ENCODE data around the gene GRB7. TPM values are rescaled to one million over a fixed set of nuclear protein-coding genes. Genes with fewer than 3 reads are reported as not detected.

GRB7 gene
- total and polyA plus RNA-seq, 2 of the 4 experiments (the other 2 are of a cell fraction), result 0.18 to 0.36 TPM

- Histone ChIP-seq H4K8ac (ENCODE audit: low read depth in 2 of 2, low read length in 2 of 2) (no peak overlapping the region), H2BK120ac (ENCODE audit: low read depth, low read length) (no peak overlapping the region), H3K23ac (ENCODE audit: low read depth, low read length) (no peak overlapping the region), H4K91ac (ENCODE audit: insufficient read depth, low read depth, low read length) (no peak overlapping the region), H2BK20ac (ENCODE audit: low read depth, low read length) (no peak overlapping the region), H2AFZ (replicated peaks; ENCODE audit: low read length, poor library complexity) (no peak overlapping the region), H3K79me1 (ENCODE audit: low read depth in 1 of 2, low read length in 2 of 2) (no peaks in the 10 kb centered on the region), H3K27ac (ENCODE audit: insufficient read depth, low read length) (no peak overlapping the region), H4K20me1 (ENCODE audit: insufficient read depth, low read length) (no peaks in the 10 kb centered on the region), H2AK5ac (ENCODE audit: low read depth, low read length) (no peak overlapping the region), H3K27me3 (ENCODE audit: control insufficient read depth, insufficient read depth, low read length) (peaks cover 39% of the 10 kb centered on the region), H3K9me1 (ENCODE audit: insufficient read depth, low read length) (no peaks in the 10 kb centered on the region), H3K4ac (ENCODE audit: low read depth, low read length) (no peak overlapping the region), H3K14ac (replicated peaks; ENCODE audit: low read depth, low read length) (no peak overlapping the region), H3K4me2 (ENCODE audit: low read depth, low read length) (no peak overlapping the region), H4K5ac (ENCODE audit: low read depth, low read length) (no peak overlapping the region), H3K56ac (ENCODE audit: extremely low read depth, insufficient read depth, low read length) (no peak overlapping the region), H3K18ac (ENCODE audit: low read depth, low read length) (no peak overlapping the region), H2BK5ac (ENCODE audit: low read depth, low read length, poor library complexity, severe bottlenecking) (no peak overlapping the region), H2AK9ac (replicated peaks; ENCODE audit: low read depth, low read length, poor library complexity) (no peak overlapping the region), H2BK15ac (ENCODE audit: low read depth, low read length) (no peak overlapping the region), H3K4me3 (ENCODE audit: insufficient read depth, low read depth, low read length) (no peak overlapping the region), H3K9me3 (ENCODE audit: control insufficient read depth, insufficient read depth, low read length) (no peaks in the 10 kb centered on the region), H3K9ac (ENCODE audit: low read depth, low read length) (no peak overlapping the region), H3K4me1 (ENCODE audit: control insufficient read depth, insufficient read depth, low read length) (no peaks in the 10 kb centered on the region), H3K36me3 (ENCODE audit: control insufficient read depth, insufficient read depth, low read length) (no peaks in the 10 kb centered on the region)
- ChIA-PET POLR2A (ENCODE audit: unreplicated experiment) (interaction anchor here (0.5 kb wide), 1 partner anchor 144 kb away, joined by 3 read pairs; no protein-coding TSS in a partner anchor), CTCF (no interaction called here)
- dilution Hi-C loops (cut with HindIII; ENCODE audit: low sequenced_read_pairs, unreplicated experiment), result no loop called here
- no TSS peak for BruUV-seq (replicated peaks)
- no CpG with 5 or more reads among the region's 2 CpGs for WGBS, 2 experiments (ENCODE audit: extremely low coverage in 2 of 2, insufficient read length in 1 of 2)
- DNase-seq (no peak), ATAC-seq (ENCODE audit: low read depth) (no peak)
- in situ Hi-C loops (cut with MboI; ENCODE audit: low sequenced_read_pairs), result no loop called here
- intact Hi-C loops (cut with micrococcal nuclease), result loop anchor here (5.0 kb wide), 1 partner anchor 40 kb away; no protein-coding TSS in a partner anchor
- TF ChIP-seq NFE2L2 (IDR thresholded peaks at IDR 0.05; ENCODE audit: low read depth, low read length) (no peak), CHD1 (IDR thresholded peaks at IDR 0.05; ENCODE audit: low read depth, low read length) (no peak), RFX5 (IDR thresholded peaks at IDR 0.05; ENCODE audit: low read depth, low read length) (no peak), BHLHE40 (IDR thresholded peaks at IDR 0.05; ENCODE audit: low read depth, low read length) (no peak), POLR2A (IDR thresholded peaks at IDR 0.05; ENCODE audit: low read depth, low read length) (no peak), CEBPB (IDR thresholded peaks at IDR 0.05; ENCODE audit: low read depth, low read length) (no peak), MAZ (IDR thresholded peaks at IDR 0.05; ENCODE audit: borderline replicate concordance, low read depth, low read length) (no peak), CTCF (conservative IDR thresholded peaks at IDR 0.05; ENCODE audit: low read depth, low read length) (no peak), USF2 (IDR thresholded peaks at IDR 0.05; ENCODE audit: low read depth, low read length) (no peak), FOS (IDR thresholded peaks at IDR 0.05; ENCODE audit: low read depth, low read length) (no peak), ELK1 (IDR thresholded peaks at IDR 0.05; ENCODE audit: borderline replicate concordance, low read depth, low read length) (no peak), MXI1 (IDR thresholded peaks at IDR 0.05; ENCODE audit: borderline replicate concordance, low read depth, low read length) (no peak), MAFK (IDR thresholded peaks at IDR 0.05; ENCODE audit: low read depth, low read length) (no peak), RCOR1 (IDR thresholded peaks at IDR 0.05; ENCODE audit: insufficient replicate concordance, low read length) (no peak), RAD21 (IDR thresholded peaks at IDR 0.05; ENCODE audit: low read length) (no peak), SMC3 (IDR thresholded peaks at IDR 0.05; ENCODE audit: low read depth, low read length) (no peak)
Observed at GRCh38 chr17:39781861-39782213, 44.1 kb downstream of the GRB7 start.

All from IMR-90 (cell line).